ENCODE data around the gene TRAF3.

DNA sequence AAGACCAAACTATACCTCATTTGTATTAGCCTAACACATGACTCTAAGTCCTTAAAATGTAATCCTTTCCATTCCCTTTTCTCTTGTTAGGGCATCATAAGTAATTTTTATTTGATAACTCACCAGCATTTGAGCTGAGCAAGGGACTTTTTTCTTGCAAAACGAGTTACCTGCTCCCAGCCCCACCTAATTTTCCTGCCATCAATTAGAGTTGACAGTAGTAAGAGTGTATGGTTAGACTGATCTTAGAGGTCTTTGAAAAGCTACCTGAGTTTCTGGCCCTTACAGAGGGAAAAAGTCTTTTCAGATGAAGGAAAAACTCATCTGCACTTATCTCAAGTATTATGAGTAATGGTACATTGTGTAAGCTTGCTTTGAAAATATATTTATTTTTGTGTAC, 111.5 kb downstream of the TRAF3 start:
- TF ChIP-seq, protein P1, sequence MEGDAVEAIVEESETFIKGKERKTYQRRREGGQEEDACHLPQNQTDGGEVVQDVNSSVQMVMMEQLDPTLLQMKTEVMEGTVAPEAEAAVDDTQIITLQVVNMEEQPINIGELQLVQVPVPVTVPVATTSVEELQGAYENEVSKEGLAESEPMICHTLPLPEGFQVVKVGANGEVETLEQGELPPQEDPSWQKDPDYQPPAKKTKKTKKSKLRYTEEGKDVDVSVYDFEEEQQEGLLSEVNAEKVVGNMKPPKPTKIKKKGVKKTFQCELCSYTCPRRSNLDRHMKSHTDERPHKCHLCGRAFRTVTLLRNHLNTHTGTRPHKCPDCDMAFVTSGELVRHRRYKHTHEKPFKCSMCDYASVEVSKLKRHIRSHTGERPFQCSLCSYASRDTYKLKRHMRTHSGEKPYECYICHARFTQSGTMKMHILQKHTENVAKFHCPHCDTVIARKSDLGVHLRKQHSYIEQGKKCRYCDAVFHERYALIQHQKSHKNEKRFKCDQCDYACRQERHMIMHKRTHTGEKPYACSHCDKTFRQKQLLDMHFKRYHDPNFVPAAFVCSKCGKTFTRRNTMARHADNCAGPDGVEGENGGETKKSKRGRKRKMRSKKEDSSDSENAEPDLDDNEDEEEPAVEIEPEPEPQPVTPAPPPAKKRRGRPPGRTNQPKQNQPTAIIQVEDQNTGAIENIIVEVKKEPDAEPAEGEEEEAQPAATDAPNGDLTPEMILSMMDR (IDR thresholded peaks at IDR 0.05) = no peak
- TF ChIP-seq TEAD4 (CRISPR knock-in tag; IDR thresholded peaks at IDR 0.05) (no peak), E2F1 (CRISPR knock-in tag; IDR thresholded peaks at IDR 0.05) (no peak), ZSCAN18 (CRISPR knock-in tag; IDR thresholded peaks at IDR 0.05) (no peak), GABPB1 (CRISPR knock-in tag; IDR thresholded peaks at IDR 0.05) (no peak), ELF4 (CRISPR knock-in tag; IDR thresholded peaks at IDR 0.05; ENCODE audit: low read depth) (no peak), NFE2L1 (CRISPR knock-in tag; IDR thresholded peaks at IDR 0.05) (no peak)

Measured in WTC11 (cell line).